NCI-H1092 (cell line): ENCODE data around the gene MRPS6.

Source experiments
- DNase-seq: peaks from one replicate; lab custom pipeline; 2025; lab: John Stamatoyannopoulos, UW

MRPS6 gene

GRCh38 chr21:34071683-34072082 is 1.7 kb upstream of the MRPS6 start:
- DNase-seq = no peak

DNA sequence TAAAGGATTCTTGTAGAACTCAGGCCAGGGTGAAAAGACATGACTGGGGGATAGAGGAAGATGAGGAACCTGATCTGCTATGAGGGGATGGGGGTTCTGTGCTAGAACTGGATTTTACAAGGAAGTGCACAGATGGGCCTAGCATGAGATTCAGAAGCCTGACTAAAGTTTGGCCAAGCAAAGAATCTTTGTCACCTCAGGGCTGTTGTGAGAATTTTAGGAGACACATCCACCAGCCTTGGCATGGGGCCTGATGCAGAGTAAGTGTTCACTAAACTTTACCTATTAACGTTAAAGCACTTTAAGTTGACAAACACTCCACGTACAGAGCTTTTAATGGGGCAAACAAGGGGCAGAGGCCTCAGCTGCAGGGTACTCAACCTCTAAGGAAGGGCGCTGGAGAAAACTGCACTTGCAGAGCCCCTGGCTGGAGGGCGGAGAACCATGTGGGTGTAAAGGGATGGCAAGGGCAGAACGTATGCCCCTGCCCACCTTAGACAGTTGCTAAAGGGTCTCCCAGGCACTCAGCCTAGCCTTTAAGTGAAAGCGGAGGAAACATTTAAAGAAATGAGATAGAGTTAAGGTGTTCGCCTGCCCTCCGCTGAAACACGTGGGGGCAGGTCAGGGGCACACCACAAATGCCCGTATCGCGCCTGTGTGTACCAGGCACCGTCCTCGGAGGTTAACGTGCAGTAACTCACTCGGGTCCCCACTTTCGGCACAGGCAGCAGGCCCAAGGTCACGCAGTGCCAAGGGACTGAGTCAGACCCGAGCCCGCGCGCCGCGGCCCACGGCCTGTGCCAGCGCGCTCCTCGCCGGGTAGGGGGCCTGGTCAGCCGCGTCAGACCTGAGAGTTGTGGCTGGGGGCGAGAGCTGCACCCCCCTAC is 990 bp upstream of the MRPS6 start:
- DNase-seq = no peak

DNA sequence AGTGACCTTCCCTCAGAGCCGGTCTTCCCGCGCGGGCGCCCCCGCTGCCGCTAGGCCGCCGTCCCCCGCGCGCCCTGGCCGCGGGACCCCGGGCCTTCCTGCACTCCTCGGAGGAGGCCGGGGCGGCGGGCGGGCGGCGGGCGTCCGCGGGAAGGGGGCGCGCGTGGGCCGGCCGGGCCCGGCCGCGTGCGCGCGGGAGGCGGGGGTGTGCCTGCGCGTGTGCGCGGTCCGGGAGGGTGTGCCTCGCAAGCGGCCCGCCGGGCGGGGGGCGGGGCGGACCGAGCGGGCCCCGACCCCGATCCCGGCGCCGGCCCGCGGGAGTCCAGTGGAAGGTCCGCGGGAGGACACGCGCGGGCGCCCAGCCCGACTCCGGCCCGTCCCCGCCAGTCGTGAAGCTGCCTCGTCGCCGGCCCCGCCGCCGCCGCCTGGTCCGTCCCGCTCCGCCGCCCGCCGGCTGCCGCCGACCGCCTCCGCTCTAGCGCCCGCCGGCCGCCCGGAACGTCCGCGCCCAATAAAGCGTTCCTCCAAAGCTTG is 438 bp downstream of the MRPS6 start:
- no peak for DNase-seq

DNA sequence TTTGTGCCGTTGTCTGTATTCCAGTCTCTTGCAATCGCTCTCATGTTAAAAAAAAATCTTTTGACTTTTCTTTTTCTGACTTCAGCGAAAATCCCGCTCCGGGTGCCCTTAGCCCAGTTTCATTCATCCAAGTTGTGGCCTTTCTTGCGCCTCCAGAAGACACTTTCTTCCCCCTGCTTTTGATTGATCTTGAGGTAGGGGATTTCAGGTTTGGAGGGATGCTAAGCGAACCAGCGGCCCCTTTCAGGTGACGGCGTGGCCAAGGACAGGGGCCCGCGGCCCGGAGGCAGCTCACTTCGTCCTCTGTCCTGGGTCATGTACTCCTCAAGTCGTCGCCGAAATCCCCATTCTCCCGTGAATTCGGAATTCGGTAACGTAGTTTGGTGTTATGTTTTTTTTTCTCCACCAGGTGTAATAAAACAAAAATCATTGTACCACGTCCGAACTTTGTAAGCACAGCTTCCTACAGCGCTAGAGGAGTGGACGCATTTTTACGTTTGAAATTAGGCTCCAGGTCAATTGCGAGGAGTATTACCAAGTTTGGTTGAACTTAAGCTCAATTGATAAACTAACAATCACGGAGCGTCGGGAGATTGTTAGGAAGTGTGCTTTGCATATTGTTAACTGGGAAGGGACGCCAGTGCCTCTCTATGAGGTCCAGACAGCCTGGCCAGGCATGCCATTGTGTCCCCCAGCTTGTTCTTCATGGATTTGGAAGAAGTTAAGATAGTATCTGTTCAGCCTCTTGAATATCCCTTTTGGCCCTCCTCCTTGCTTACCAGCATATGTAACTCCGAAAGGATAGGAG is 1.1 kb downstream of the MRPS6 start:
- no peak for DNase-seq

- DNase-seq = no peak
Observed at GRCh38 chr21:34075091-34075425, 1.7 kb downstream of the MRPS6 start.

DNA sequence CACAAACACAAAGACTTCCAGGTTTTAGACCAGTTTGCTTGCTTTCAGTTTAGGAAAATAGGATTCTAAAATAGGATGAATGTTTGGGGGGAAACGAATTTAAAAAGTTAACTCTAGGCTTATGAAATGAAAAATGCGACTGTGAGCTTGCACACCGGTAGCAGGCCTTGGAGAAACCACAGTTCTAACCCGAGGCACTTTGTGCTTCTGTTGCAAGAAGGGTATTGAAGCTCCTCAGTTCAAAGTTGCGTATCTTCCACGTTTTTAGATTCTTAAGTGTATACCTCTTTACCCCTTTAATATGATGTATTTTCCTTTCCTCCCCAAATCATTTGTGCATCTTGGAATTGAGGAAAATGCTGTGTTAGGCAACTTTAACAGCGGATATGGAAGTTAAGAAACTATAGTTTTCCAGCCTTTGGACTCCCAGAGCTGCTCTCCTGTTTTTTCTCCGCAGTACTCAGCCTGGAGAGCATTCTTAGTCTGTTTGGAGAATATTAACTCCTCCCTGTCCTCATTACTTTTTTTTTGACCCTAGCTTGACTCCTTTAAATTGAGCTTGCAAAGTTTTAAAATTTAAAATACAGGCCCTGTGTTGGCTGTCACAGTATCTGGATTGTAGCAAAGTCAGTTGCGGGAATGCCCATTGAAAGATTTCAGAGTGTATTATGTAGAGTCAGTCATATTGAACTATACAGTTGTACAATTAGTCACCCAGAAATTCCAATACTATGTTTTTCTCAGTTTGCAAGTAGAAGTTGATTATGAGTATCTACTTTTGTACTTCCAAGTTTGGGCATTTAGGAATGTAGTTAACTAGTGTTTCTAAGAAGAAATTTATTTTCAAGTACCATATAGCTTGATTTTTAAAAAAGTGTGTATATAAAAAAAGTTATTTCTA is 2.6 kb downstream of the MRPS6 start:
- DNase-seq = no peak

- DNase-seq = no peak
Observed at GRCh38 chr21:34076835-34077234, 3.5 kb downstream of the MRPS6 start.

GRCh38 chr21:34077888-34078287 is 4.5 kb downstream of the MRPS6 start:
- no peak for DNase-seq

DNA sequence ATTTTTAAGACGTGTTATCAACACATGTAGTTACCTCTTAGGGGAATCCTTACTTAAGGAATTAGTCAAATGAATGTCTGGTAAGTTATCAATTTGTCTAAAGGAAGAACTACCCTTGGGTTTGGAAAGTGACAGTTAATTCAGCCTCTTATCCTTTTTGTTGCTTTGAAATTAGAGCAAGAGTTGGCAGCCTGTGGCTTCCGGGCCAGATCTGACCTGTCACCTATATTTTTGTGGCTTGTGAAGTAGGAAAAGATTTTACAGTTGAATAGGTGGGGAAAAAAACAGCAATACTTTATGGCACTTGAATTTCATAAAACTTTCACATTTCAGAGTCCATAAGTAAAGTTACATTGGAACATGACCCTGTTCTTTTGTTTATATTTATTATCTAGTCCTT is 5.5 kb downstream of the MRPS6 start:
- no peak for DNase-seq

DNA sequence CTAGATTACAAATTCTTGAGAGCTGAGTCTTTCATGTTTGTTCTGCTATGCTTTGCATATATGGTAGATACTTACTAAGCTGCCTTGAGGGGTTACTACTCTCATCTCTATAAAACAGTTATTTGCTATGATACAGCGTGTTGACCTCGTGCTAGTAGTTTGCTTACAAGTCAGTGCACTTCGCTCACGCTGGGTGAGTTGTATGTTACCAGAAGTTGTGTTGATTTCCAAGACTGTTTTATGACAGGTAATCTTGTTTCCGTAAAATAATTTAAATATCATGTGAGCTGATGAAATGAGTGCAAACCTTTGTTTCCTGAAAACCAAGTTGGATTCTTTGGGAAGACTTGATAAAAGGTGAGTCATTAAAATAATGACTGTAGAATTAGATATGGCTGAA is 7.3 kb downstream of the MRPS6 start:
- no peak for DNase-seq

GRCh38 chr21:34082769-34083168 is 9.4 kb downstream of the MRPS6 start:
- DNase-seq = no peak

DNA sequence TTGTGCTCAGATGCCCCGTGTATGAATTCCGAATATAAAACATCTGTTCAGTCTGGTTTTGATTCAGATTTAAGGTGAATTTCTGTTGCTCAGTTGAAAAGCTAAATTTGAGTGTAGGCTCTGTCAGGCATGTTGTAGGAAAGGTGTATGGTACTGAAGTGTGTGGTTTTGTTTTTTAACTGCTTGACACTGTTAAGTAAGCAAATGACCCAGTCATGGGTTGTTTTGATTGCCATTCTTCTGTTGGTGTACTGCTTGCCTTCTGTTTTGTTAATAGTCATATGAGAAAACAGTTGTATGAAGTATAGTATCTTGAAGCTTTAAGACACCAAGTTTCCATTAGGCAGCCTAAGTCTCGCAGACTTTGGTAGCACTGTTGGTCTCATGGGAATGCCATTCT is 10.0 kb downstream of the MRPS6 start:
- DNase-seq = no peak

DNA sequence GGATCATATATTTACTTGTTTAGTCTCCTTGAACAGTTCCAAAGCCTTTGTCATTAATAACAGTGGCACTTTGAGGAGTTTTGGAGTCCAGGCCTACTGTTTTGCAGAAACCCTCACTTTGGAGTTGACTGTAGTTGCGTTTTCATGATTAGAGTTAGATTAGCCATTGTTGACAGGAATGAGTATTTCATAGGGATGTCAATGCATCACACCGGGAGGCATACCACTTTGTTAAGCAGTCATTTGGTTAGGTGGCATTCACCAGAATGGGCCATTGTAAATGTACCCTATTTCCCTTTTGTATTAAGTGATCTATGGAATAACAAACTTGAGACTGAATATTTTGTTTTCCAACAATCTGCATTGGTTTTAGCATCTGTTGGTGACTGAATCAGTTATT is 11.8 kb downstream of the MRPS6 start:
- DNase-seq = no peak

- no peak for DNase-seq
Observed at GRCh38 chr21:34086887-34087306, 13.5 kb downstream of the MRPS6 start.

GRCh38 chr21:34088752-34089151 is 15.4 kb downstream of the MRPS6 start:
- no peak for DNase-seq

DNA sequence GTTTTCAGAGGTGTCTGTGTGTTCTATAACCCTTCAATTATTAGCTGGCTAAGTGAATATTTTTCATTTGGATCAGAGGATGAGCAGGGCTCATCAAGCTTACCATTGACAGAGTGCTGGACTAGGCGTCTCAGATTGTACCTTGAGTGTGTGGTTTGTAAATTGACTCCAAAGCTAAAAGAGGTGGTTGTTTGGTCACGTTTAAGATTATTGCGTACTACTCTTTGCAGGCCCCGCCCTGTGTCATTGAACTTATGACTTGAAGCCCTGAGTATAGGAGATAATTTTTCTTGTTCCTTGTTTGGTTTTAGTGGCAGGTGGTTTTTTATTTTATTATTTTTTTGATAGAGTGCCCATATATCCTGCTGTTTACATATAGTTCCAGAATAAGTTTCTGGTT is 17.7 kb downstream of the MRPS6 start:
- no peak for DNase-seq

DNA sequence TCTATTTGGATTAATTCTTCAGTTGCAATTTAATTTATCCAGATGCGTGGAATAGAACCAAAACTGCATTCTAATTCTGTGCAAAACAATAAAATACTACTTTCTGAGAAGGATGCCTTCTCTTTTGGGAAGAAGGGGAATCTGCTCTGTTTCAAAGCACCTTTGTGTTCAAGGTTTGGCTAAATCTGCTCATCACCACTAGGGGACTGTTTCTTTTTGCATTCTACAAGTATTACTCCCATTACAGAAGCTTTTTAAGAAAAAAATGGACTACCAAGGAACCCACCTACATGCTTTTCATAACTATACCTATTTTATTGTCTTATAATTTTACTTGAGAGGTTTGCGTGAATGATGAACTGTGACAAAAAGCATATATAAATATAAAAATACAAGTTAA is 18.2 kb downstream of the MRPS6 start:
- DNase-seq = no peak

GRCh38 chr21:34092262-34092921 is 19.0 kb downstream of the MRPS6 start:
- DNase-seq = no peak

GRCh38 chr21:34093083-34093482 is 19.7 kb downstream of the MRPS6 start:
- DNase-seq = no peak

DNA sequence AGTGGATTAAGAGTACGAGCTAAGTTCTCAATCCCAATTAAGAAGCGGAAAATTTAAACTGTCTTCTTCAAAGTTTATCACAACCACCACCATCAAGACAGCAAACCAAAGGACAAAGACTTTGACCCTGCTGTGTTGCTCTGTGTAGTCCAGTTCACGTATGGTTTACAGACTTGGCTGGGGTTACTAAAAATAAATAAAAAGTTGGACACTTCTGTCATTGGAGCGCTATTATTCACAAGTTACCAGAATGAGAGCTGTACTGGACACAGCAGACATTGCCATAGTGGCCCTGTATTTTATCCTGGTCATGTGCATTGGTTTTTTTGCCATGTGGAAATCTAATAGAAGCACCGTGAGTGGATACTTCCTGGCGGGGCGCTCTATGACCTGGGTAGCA is 21.6 kb downstream of the MRPS6 start:
- no peak for DNase-seq

- DNase-seq = no peak
Observed at GRCh38 chr21:34097442-34097841, 24.1 kb downstream of the MRPS6 start.

DNA sequence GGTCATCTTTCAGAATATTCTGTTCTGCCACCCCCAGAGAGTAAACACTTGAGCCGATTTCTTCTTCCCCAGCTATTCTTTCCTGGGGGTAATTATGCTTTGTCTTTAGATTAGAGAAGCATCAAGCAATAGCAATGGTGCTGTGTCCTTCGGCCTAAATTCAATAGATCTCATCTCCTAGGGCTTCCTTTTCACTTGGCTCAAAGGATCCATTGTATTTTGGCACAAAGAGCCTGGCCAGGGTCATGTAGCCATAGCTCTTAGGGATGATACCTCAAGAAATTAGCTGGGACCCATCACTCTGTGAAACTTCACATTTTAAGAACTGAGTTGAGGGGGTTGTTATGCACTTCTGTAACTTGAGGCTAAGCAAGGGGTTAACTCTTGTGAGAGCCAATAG is 27.0 kb downstream of the MRPS6 start:
- no peak for DNase-seq
